Mesothelial cell of epicardium (in vitro differentiated cells): ENCODE data around the gene SUDS3. TPM values are rescaled to one million over a fixed set of nuclear protein-coding genes. Genes with fewer than 3 reads are reported as not detected.

Experiments used
- DNase-seq, 2 experiments: peaks; one replicate each; pipeline ENCODE4 v3.0.0; 2021; ENCODE audit warnings: low spot score in 2 of 2; ENCODE audit not compliant: unreplicated experiment in 2 of 2
- H3K27ac Mint-ChIP-seq: 2 replicates; pipeline ENCODE4 v1.8.0; 2021; ENCODE audit warnings: mixed read lengths
- H3K27me3 Mint-ChIP-seq: 2 replicates; pipeline ENCODE4 v1.8.0; 2021; ENCODE audit warnings: low read depth, mixed read lengths
- H3K36me3 Mint-ChIP-seq: 2 replicates; pipeline ENCODE4 v1.8.0; 2021; ENCODE audit warnings: mixed read lengths
- H3K4me1 Mint-ChIP-seq: 2 replicates; pipeline ENCODE4 v1.8.0; 2021; ENCODE audit warnings: mixed read lengths
- H3K4me3 Mint-ChIP-seq: 2 replicates; pipeline ENCODE4 v1.8.0; 2021; ENCODE audit warnings: mild to moderate bottlenecking, moderate library complexity, mixed read lengths
- H3K9me3 Mint-ChIP-seq: 2 replicates; pipeline ENCODE4 v1.8.0; 2021; ENCODE audit warnings: mixed read lengths
- CTCF ChIP-seq: fragments of 200-600 bp; sonication (generic); IDR thresholded peaks from one replicate; pipeline ENCODE4 v1.5.0; 2021; ENCODE audit warnings: antibody characterized with exemption; ENCODE audit not compliant: unreplicated experiment
- total RNA-seq: library from RNA; stranded (reverse); gene quantifications from 3 replicates; pipeline ENCODE4 v1.2.1, GENCODE V29; 2021

The SUDS3 gene
- total RNA-seq, 1 donor from 2014 or later, result 44.6 TPM

GRCh38 chr12:118342090-118342489, 34.3 kb upstream of the SUDS3 start:
- Mint-ChIP-seq H3K4me1 (peaks cover 7% of the 10 kb centered on the region), H3K27ac (no peak overlapping the region), H3K27me3 (no peaks in the 10 kb centered on the region), H3K4me3 (no peak overlapping the region), H3K36me3 (no peaks in the 10 kb centered on the region), H3K9me3 (no peaks in the 10 kb centered on the region)
- DNase-seq, result no peak
- TF ChIP-seq CTCF, result no peak

- Mint-ChIP-seq H3K36me3 (no peaks in the 10 kb centered on the region), H3K27me3 (no peaks in the 10 kb centered on the region), H3K4me3 (no peak overlapping the region), H3K4me1 (peaks cover 9% of the 10 kb centered on the region), H3K27ac (no peak overlapping the region), H3K9me3 (no peaks in the 10 kb centered on the region)
- no peak for TF ChIP-seq CTCF
- DNase-seq, result no peak
These were observed 31.5 kb upstream of the SUDS3 start for GRCh38 chr12:118344829-118345228.

- peaks cover 9% of the 10 kb centered on the region for H3K4me1 Mint-ChIP-seq
- no peaks in the 10 kb centered on the region for H3K36me3 Mint-ChIP-seq
- no peaks in the 10 kb centered on the region for H3K9me3 Mint-ChIP-seq
- H3K4me3 Mint-ChIP-seq, result no peak overlapping the region
- H3K27me3 Mint-ChIP-seq, result no peaks in the 10 kb centered on the region
- no peak for TF ChIP-seq CTCF
- DNase-seq, result no peak
- H3K27ac Mint-ChIP-seq, result no peak overlapping the region
These were observed 31.0 kb upstream of the SUDS3 start for GRCh38 chr12:118345355-118345754.

GRCh38 chr12:118346895-118347294, 29.5 kb upstream of the SUDS3 start:
- Mint-ChIP-seq H3K36me3 (no peaks in the 10 kb centered on the region), H3K9me3 (no peaks in the 10 kb centered on the region), H3K27me3 (no peaks in the 10 kb centered on the region), H3K4me1 (peaks cover 9% of the 10 kb centered on the region), H3K4me3 (no peak overlapping the region), H3K27ac (no peak overlapping the region)
- TF ChIP-seq CTCF, result no peak
- DNase-seq, result no peak

- Mint-ChIP-seq H3K9me3 (no peaks in the 10 kb centered on the region), H3K4me3 (no peak overlapping the region), H3K27me3 (no peaks in the 10 kb centered on the region), H3K27ac (no peak overlapping the region), H3K36me3 (no peaks in the 10 kb centered on the region), H3K4me1 (peaks cover 9% of the 10 kb centered on the region)
- DNase-seq, result no peak
- TF ChIP-seq CTCF, result no peak
These were observed 28.4 kb upstream of the SUDS3 start for GRCh38 chr12:118347916-118348315.

- TF ChIP-seq CTCF, result no peak
- no peaks in the 10 kb centered on the region for H3K27me3 Mint-ChIP-seq
- no peaks in the 10 kb centered on the region for H3K36me3 Mint-ChIP-seq
- H3K27ac Mint-ChIP-seq, result no peak overlapping the region
- peaks cover 6% of the 10 kb centered on the region for H3K4me1 Mint-ChIP-seq
- no peak for DNase-seq
- peaks cover 11% of the 10 kb centered on the region for H3K9me3 Mint-ChIP-seq
- no peak overlapping the region for H3K4me3 Mint-ChIP-seq
These were observed 25.3 kb upstream of the SUDS3 start for GRCh38 chr12:118350908-118351559.
